ENCODE results near the gene CLIP2. TPM values are rescaled to one million over a fixed set of nuclear protein-coding genes. Genes with fewer than 3 reads are reported as not detected.
A peak's percentile ranks its signal among the peaks of the same experiment; 100 is the strongest.

CLIP2 gene
- polyA plus RNA-seq, 1 of the 3 experiments (the other 2 are of a cell fraction) = 14.3 TPM

- Histone ChIP-seq H3K4me1 (ENCODE audit: control insufficient read depth in 1 of 2, insufficient read depth in 2 of 2, low read depth in 1 of 2, low read length in 1 of 2) (peaks cover 0 to 4% of the 10 kb centered on the region in 2 experiments; a peak in 1 of 4 replicates), H3K27me3 (ENCODE audit: insufficient read depth) (no peaks in the 10 kb centered on the region), H3K4me3 (ENCODE audit: low read depth in 2 of 2, low read length in 1 of 2) (no peak overlapping the region), H3K36me3 (replicated peaks in 1 of 2; ENCODE audit: control insufficient read depth in 1 of 2, insufficient read depth in 2 of 2, low read length in 1 of 2) (peaks cover 0 to 65% of the 10 kb centered on the region in 2 experiments), H3K4me2 (no peak overlapping the region), H3K9me3 (no peaks in the 10 kb centered on the region; the same call in 1 of the 2 replicates), H2AFZ (ENCODE audit: low read depth) (no peak overlapping the region), H3K79me2 (ENCODE audit: insufficient read depth) (peaks cover 19% of the 10 kb centered on the region), H3K9me2 (no peaks in the 10 kb centered on the region), H3F3A (replicated peaks; ENCODE audit: insufficient read depth) (peaks cover 34% of the 10 kb centered on the region), H4K20me1 (ENCODE audit: insufficient read depth) (no peaks in the 10 kb centered on the region), H3K9ac (no peak overlapping the region), H3K27ac (ENCODE audit: low read depth in 2 of 2, low read length in 1 of 2) (peak overlapping the region in 1 of 2 experiments; percentile 72; a peak in 1 of 4 replicates)
- ChIA-PET CTCF (interaction anchor here (1.5 to 2.4 kb wide), 2 partner anchors 12 to 47 kb away, joined by 5 to 12 read pairs; no protein-coding TSS in a partner anchor), POLR2A (no interaction called here)
- WGBS (ENCODE audit: low lambda C conversion rate) = 94% methylated on average over 6 of the region's 6 CpGs
- DNase-seq = no peak
- no peak for TF ChIP-seq REST (IDR thresholded peaks at IDR 0.05; ENCODE audit: low read depth, low read length)
- no peak for TF ChIP-seq CTCF (IDR thresholded peaks at IDR 0.05)
- TF ChIP-seq JUND (IDR thresholded peaks at IDR 0.05) = no peak
- no peak for TF ChIP-seq IRF3 (IDR thresholded peaks at IDR 0.05; ENCODE audit: low read depth, low read length)
- no peak for TF ChIP-seq USF1 (IDR thresholded peaks at IDR 0.05; ENCODE audit: borderline replicate concordance, low read depth)
Measured at GRCh38 chr7:74354009-74354408, 64.8 kb downstream of the CLIP2 start.

- peaks cover 0 to 4% of the 10 kb centered on the region in 2 experiments; a peak in 1 of 4 replicates for H3K4me1 ChIP-seq (ENCODE audit: control insufficient read depth in 1 of 2, insufficient read depth in 2 of 2, low read depth in 1 of 2, low read length in 1 of 2)
- H4K20me1 ChIP-seq (ENCODE audit: insufficient read depth) = no peaks in the 10 kb centered on the region
- H3K79me2 ChIP-seq (ENCODE audit: insufficient read depth) = peaks cover 12% of the 10 kb centered on the region
- no peaks in the 10 kb centered on the region for H3K27me3 ChIP-seq (ENCODE audit: insufficient read depth)
- no peak overlapping the region for H3K4me2 ChIP-seq
- CTCF ChIA-PET = interaction anchor here (0.6 to 1.0 kb wide), 3 partner anchors 10 to 41 kb away, joined by 3 read pairs; no protein-coding TSS in a partner anchor
- no peaks in the 10 kb centered on the region; the same call in 1 of the 2 replicates for H3K9me3 ChIP-seq
- no peak overlapping the region for H2AFZ ChIP-seq (ENCODE audit: low read depth)
- POLR2A ChIA-PET = no interaction called here
- H3K27ac ChIP-seq (ENCODE audit: low read depth in 2 of 2, low read length in 1 of 2) = peak overlapping the region in 1 of 2 experiments; percentile 72; a peak in 2 of 4 replicates
- H3K9me2 ChIP-seq = no peaks in the 10 kb centered on the region
- WGBS (ENCODE audit: low lambda C conversion rate) = 46% methylated on average over 4 of the region's 4 CpGs
- no peak overlapping the region for H3K4me3 ChIP-seq (ENCODE audit: low read depth in 2 of 2, low read length in 1 of 2)
- no peak for DNase-seq
- H3K36me3 ChIP-seq (replicated peaks in 1 of 2; ENCODE audit: control insufficient read depth in 1 of 2, insufficient read depth in 2 of 2, low read length in 1 of 2) = peaks cover 0 to 70% of the 10 kb centered on the region in 2 experiments
- no peak overlapping the region; the same call in 1 of the 2 replicates for H3K9ac ChIP-seq
- peaks cover 35% of the 10 kb centered on the region for H3F3A ChIP-seq (replicated peaks; ENCODE audit: insufficient read depth)
- TF ChIP-seq MAX (IDR thresholded peaks at IDR 0.05; ENCODE audit: low read depth) = peak; percentile 75; the same call in 1 of the 2 replicates
- peak; percentile 98 for TF ChIP-seq NFIC (IDR thresholded peaks at IDR 0.05; ENCODE audit: borderline replicate concordance)
- TF ChIP-seq TCF12 (IDR thresholded peaks at IDR 0.05) = peak; percentile 50; the same call in 1 of the 2 replicates
- TF ChIP-seq JUND (IDR thresholded peaks at IDR 0.05) = peak; percentile 94
- no peak for TF ChIP-seq PBX3 (IDR thresholded peaks at IDR 0.05)
- TF ChIP-seq SIN3A (IDR thresholded peaks at IDR 0.05; ENCODE audit: borderline replicate concordance, low read depth, low read length) = no peak
- TF ChIP-seq REST (IDR thresholded peaks at IDR 0.05; ENCODE audit: low read depth, low read length) = 0 out of 2 replicates have a peak, but pooled peaks have one; percentile 8
- no peak for TF ChIP-seq ELF1 (IDR thresholded peaks at IDR 0.05)
- peak; percentile 96 for TF ChIP-seq FOSL2 (IDR thresholded peaks at IDR 0.05; ENCODE audit: borderline replicate concordance, low read depth)
Measured at GRCh38 chr7:74355091-74355490, 65.9 kb downstream of the CLIP2 start.
